ENCODE results near the gene MAP3K12. TPM values are rescaled to one million over a fixed set of nuclear protein-coding genes. Genes with fewer than 3 reads are reported as not detected.

Gene MAP3K12
- total RNA-seq, 1 donor from 2014 or later = 31.6 TPM

DNA sequence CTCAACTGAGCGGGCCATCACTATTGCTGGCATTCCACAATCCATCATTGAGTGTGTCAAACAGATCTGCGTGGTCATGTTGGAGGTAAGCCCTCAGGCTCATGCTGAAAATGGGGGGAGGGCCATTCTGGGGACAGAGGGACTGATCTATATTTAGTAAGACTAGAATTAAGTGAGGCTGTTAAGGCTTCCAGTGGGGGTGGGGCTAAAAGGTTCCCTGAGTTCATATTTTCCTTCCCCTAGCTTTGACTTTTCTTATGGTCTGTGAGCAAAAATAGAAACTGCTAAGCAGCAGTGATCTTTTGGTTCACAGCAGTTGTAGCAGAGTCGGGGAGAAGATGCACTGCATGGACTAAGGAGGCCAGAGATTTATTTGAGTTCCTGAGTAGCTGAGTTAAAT lies 38.2 kb downstream of the MAP3K12 start:
- Mint-ChIP-seq H3K27me3 (no peaks in the 10 kb centered on the region), H3K27ac (no peak overlapping the region), H3K36me3 (peaks cover 52% of the 10 kb centered on the region), H3K4me3 (no peak overlapping the region), H3K4me1 (ENCODE audit: unreplicated experiment) (peaks cover 17% of the 10 kb centered on the region), H3K9me3 (no peaks in the 10 kb centered on the region)
- DNase-seq (ENCODE audit: extremely low spot score, unreplicated experiment) = no peak
- no peak for TF ChIP-seq CTCF (conservative IDR thresholded peaks at IDR 0.05)

GRCh38 chr12:53459097-53459496 lies 40.2 kb downstream of the MAP3K12 start:
- Mint-ChIP-seq H3K36me3 (peaks cover 60% of the 10 kb centered on the region), H3K27ac (peak overlapping the region; percentile 7), H3K27me3 (no peaks in the 10 kb centered on the region), H3K4me1 (ENCODE audit: unreplicated experiment) (peaks cover 25% of the 10 kb centered on the region), H3K9me3 (no peaks in the 10 kb centered on the region), H3K4me3 (no peak overlapping the region)
- no peak for TF ChIP-seq CTCF (conservative IDR thresholded peaks at IDR 0.05)
- no peak for DNase-seq (ENCODE audit: extremely low spot score, unreplicated experiment)

DNA sequence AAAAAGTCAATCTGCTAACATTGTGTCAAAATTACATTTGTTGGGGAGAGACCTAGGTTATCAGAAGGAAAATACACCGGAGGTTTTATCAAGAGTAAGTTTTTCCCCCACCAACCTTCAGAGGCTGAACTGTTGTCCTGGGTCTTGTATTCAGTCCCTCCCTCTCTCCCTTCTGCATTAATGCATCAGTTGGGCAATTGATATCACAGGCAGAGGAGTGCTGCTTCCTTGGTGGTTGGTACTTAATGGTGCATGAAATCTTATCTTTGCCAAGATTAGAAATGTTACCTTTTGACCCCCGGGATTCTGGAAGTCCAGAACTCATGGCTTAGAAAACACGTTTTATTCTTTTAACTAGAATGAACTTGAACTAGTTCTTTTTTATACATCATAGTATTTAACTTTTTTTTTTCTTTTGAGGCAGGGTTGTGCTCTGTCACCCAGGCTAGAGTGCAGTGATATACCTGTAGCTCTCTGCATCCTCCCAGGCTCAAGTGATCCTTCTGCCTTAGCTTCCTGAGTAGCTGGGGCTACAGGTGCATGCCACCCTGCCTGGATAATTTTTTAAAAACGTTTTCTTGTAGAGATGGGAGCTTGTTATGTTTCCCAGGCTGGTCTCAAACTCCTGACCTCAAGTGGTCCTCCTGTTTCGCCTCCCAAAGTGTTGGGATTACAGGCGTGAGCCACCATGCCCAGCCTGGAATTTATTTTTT lies 42.4 kb downstream of the MAP3K12 start:
- no peak overlapping the region for H3K27ac Mint-ChIP-seq

DNA sequence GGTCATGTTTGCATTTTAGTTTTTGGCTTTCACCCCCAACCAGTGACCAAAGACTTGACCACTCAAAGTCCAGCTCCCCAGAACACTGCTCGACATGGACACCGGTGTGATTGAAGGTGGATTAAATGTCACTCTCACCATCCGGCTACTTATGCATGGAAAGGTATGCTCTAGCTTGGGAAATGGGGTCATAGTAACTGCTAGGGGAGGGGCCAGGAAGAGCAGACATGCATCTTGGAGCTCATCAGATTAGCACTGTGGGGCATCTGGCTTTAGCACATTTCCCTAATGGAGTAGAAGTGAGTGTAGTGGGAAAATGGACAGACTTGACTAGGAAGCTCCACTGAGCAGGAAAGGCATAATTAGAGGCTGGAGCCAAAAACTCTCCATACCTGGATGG lies 44.6 kb downstream of the MAP3K12 start:
- H3K36me3 Mint-ChIP-seq = peaks cover 38% of the 10 kb centered on the region
- peaks cover 30% of the 10 kb centered on the region for H3K4me1 Mint-ChIP-seq (ENCODE audit: unreplicated experiment)
- peak overlapping the region; percentile 98 for H3K4me3 Mint-ChIP-seq
- H3K9me3 Mint-ChIP-seq = no peaks in the 10 kb centered on the region
- no peak for DNase-seq (ENCODE audit: extremely low spot score, unreplicated experiment)
- H3K27ac Mint-ChIP-seq = peak overlapping the region; percentile 47
- no peaks in the 10 kb centered on the region for H3K27me3 Mint-ChIP-seq
- no peak for TF ChIP-seq CTCF (conservative IDR thresholded peaks at IDR 0.05)

More for the DNA sequence above, 42.4 kb downstream of the MAP3K12 start:
- H3K36me3 Mint-ChIP-seq = peaks cover 54% of the 10 kb centered on the region
- peaks cover 32% of the 10 kb centered on the region for H3K4me1 Mint-ChIP-seq (ENCODE audit: unreplicated experiment)
- no peak for DNase-seq (ENCODE audit: extremely low spot score, unreplicated experiment)
- H3K9me3 Mint-ChIP-seq = no peaks in the 10 kb centered on the region
- TF ChIP-seq CTCF (conservative IDR thresholded peaks at IDR 0.05) = no peak
- no peak overlapping the region for H3K4me3 Mint-ChIP-seq
- H3K27me3 Mint-ChIP-seq = no peaks in the 10 kb centered on the region

DNA sequence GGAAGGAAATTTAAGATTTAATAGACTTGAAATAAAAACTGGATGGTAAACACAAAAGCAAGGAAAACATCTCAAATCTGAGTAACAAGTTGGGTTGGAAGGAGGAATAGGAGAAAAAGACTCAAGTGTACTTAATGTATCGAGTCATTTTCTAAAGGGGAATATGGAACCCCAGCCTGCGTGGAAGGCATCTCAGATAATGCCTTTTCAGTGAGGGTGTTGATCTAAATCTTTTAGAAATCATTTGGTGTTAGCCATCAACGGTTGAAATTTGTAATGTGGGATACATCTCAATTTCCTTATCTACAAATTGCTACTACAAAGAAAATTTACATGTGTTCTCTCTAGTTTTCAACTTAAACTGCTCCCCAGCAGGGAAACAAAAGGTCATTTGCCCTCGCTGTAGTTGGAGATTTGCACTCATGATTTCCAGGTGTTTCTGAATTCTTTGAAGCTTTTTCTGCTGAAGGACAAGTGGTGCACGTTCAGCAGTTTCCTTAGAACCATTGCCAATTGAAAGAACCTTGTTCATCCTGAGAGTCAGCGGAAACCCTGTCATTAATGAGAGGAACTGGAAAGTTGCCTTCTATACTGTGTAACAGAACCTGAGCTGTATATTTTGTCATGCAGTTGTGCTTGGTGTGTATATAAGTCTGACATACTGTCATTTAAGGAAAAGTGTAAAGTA lies 45.2 kb downstream of the MAP3K12 start:
- Mint-ChIP-seq H3K9me3 (no peaks in the 10 kb centered on the region), H3K4me1 (ENCODE audit: unreplicated experiment) (peaks cover 28% of the 10 kb centered on the region), H3K4me3 (peak overlapping the region; percentile 98), H3K27ac (peak overlapping the region; percentile 99), H3K36me3 (peaks cover 35% of the 10 kb centered on the region), H3K27me3 (no peaks in the 10 kb centered on the region)
- no peak for TF ChIP-seq CTCF (conservative IDR thresholded peaks at IDR 0.05)
- DNase-seq (ENCODE audit: extremely low spot score, unreplicated experiment) = no peak

Data from type B pancreatic cell (in vitro differentiated cells).